RPMI7951 (cell line): ENCODE results near the gene ZNF521. TPM values are rescaled to one million over a fixed set of nuclear protein-coding genes. Genes with fewer than 3 reads are reported as not detected.
"Not testable (repeated sequence)": the region's sequence is repeated elsewhere in the genome, so short reads cannot be mapped to it uniquely, and the experiment has no call there.

Experiments used
- DNase-seq: peaks from one replicate; pipeline ENCODE4 v3.0.0-alpha.2; 2012; ENCODE audit warnings: low read depth
- total RNA-seq: library from RNA; depleted of rRNA; stranded (reverse); fragments of >200 nt; shearing (Covaris generic); gene quantifications from 2 replicates; pipeline ENCODE4 v1.2.3, GENCODE V29; 2014

ZNF521 gene
- total RNA-seq, 1 experiment from 2014 or later: 10.9 TPM

GRCh38 chr18:25033175-25033574 is 318.8 kb downstream of the ZNF521 start:
- not testable (repeated sequence) for DNase-seq

- DNase-seq: no peak
Measured at GRCh38 chr18:25029802-25030201, 322.2 kb downstream of the ZNF521 start.

- no peak for DNase-seq
Measured at GRCh38 chr18:25019931-25020330, 332.0 kb downstream of the ZNF521 start.

- no peak for DNase-seq
Measured at GRCh38 chr18:25019086-25019860, 332.7 kb downstream of the ZNF521 start.

- no peak for DNase-seq
Measured at GRCh38 chr18:25016666-25017065, 335.3 kb downstream of the ZNF521 start.

GRCh38 chr18:25016181-25016580 is 335.8 kb downstream of the ZNF521 start:
- DNase-seq: no peak
